ENCODE results near the gene TARBP1.

TARBP1 gene

DNA sequence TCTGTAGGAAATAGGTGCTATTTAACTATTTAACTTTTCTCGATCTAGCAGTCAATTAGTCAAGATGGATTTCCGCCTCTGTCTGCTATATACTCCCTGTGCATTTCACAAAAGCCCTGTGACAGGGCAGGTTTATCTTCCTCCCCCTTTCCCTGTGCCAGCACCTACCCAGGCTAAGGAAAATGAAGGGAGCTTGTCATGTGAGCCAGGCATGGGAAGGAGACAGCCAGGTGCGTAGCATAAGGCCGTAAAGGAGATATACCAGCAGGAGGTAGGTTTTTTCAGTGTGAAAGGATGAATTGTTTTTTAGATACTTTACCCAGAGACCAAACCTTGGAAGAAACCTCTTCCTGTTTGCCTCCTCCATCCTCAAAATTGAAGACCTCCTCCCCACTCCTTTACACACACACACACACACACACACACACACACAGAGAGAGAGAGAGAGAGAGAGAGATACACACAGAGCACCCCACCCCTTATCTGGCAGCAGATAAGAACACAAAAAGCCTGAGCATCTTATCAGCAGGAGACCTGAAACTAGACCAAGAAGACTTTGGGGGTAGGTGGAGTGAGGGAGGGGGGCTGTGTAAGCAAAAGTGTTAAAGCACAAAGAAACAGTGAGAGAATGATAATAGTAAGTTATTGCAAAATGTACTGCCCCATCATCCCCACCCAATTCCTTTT is 12.0 kb upstream of the TARBP1 start:
- Histone ChIP-seq H3K56ac (ENCODE audit: low read length) (no peak overlapping the region), H3K4me1 (ENCODE audit: control insufficient read depth, low read depth, low read length) (peaks cover 5% of the 10 kb centered on the region)
- DNase-seq: peak; percentile 93

GRCh38 chr1:234489698-234490077 is 10.7 kb upstream of the TARBP1 start:
- H3K4me1 ChIP-seq (ENCODE audit: control insufficient read depth, low read depth, low read length): peaks cover 5% of the 10 kb centered on the region
- no peak overlapping the region for H4K8ac ChIP-seq (ENCODE audit: low read depth, low read length)
- H2BK5ac ChIP-seq (ENCODE audit: low read length): no peak overlapping the region
- H3K36me3 ChIP-seq (ENCODE audit: control insufficient read depth, insufficient read depth, low read length): no peaks in the 10 kb centered on the region
- no peak overlapping the region for H3K56ac ChIP-seq (ENCODE audit: low read length)
- H3K79me2 ChIP-seq (ENCODE audit: control insufficient read depth, insufficient read depth, low read length): no peaks in the 10 kb centered on the region
- H3K4me2 ChIP-seq (ENCODE audit: low read length): no peak overlapping the region
- no peak overlapping the region for H3K18ac ChIP-seq (ENCODE audit: low read length)
- no peak overlapping the region for H2BK15ac ChIP-seq (replicated peaks; ENCODE audit: low read depth)
- H3K4me3 ChIP-seq (ENCODE audit: low read length): no peak overlapping the region
- H3K9ac ChIP-seq (ENCODE audit: low read length): no peak overlapping the region
- no peak overlapping the region for H2BK120ac ChIP-seq (ENCODE audit: low read depth, low read length)
- no peak overlapping the region for H3K27ac ChIP-seq (ENCODE audit: low read depth, low read length)
- H3K4ac ChIP-seq (ENCODE audit: low read depth, low read length): no peak overlapping the region
- no peak for DNase-seq
- WGBS (ENCODE audit: extremely low coverage, insufficient coverage, low lambda C conversion rate): no CpG with 5 or more reads among the region's 2 CpGs
- H2AK5ac ChIP-seq (ENCODE audit: low read length): no peak overlapping the region
- H4K5ac ChIP-seq (ENCODE audit: low read length): no peak overlapping the region
- H3K27me3 ChIP-seq (ENCODE audit: insufficient read depth, low read length, poor library complexity): no peaks in the 10 kb centered on the region
- H3K79me1 ChIP-seq (ENCODE audit: low read length): no peaks in the 10 kb centered on the region
- no peak overlapping the region for H3K23ac ChIP-seq (ENCODE audit: low read length)

More for the DNA sequence above, 12.0 kb upstream of the TARBP1 start:
- no peak overlapping the region for H2BK120ac ChIP-seq (ENCODE audit: low read depth, low read length)
- no peak overlapping the region for H3K18ac ChIP-seq (ENCODE audit: low read length)
- H3K4me2 ChIP-seq (ENCODE audit: low read length): no peak overlapping the region
- no peaks in the 10 kb centered on the region for H3K79me2 ChIP-seq (ENCODE audit: control insufficient read depth, insufficient read depth, low read length)
- H3K4ac ChIP-seq (ENCODE audit: low read depth, low read length): no peak overlapping the region
- no peaks in the 10 kb centered on the region for H3K27me3 ChIP-seq (ENCODE audit: insufficient read depth, low read length, poor library complexity)
- H2BK5ac ChIP-seq (ENCODE audit: low read length): no peak overlapping the region
- no peak overlapping the region for H2BK15ac ChIP-seq (replicated peaks; ENCODE audit: low read depth)
- WGBS (ENCODE audit: extremely low coverage, insufficient coverage, low lambda C conversion rate): no CpG with 5 or more reads among the region's 4 CpGs
- H3K23ac ChIP-seq (ENCODE audit: low read length): no peak overlapping the region
- no peak overlapping the region for H2AK5ac ChIP-seq (ENCODE audit: low read length)
- no peak overlapping the region for H3K27ac ChIP-seq (ENCODE audit: low read depth, low read length)
- no peaks in the 10 kb centered on the region for H3K79me1 ChIP-seq (ENCODE audit: low read length)
- H3K4me3 ChIP-seq (ENCODE audit: low read length): no peak overlapping the region
- H4K8ac ChIP-seq (ENCODE audit: low read depth, low read length): no peak overlapping the region
- H3K36me3 ChIP-seq (ENCODE audit: control insufficient read depth, insufficient read depth, low read length): no peaks in the 10 kb centered on the region
- no peak overlapping the region for H4K5ac ChIP-seq (ENCODE audit: low read length)
- no peak overlapping the region for H3K9ac ChIP-seq (ENCODE audit: low read length)

GRCh38 chr1:234489007-234489697 is 10.2 kb upstream of the TARBP1 start:
- no peak overlapping the region for H2BK120ac ChIP-seq (ENCODE audit: low read depth, low read length)
- no CpG with 5 or more reads among the region's 11 CpGs for WGBS (ENCODE audit: extremely low coverage, insufficient coverage, low lambda C conversion rate)
- no peak overlapping the region for H2BK5ac ChIP-seq (ENCODE audit: low read length)
- H3K4me3 ChIP-seq (ENCODE audit: low read length): no peak overlapping the region
- no peak overlapping the region for H3K9ac ChIP-seq (ENCODE audit: low read length)
- no peak overlapping the region for H4K8ac ChIP-seq (ENCODE audit: low read depth, low read length)
- H3K79me2 ChIP-seq (ENCODE audit: control insufficient read depth, insufficient read depth, low read length): no peaks in the 10 kb centered on the region
- no peaks in the 10 kb centered on the region for H3K79me1 ChIP-seq (ENCODE audit: low read length)
- no peak overlapping the region for H3K56ac ChIP-seq (ENCODE audit: low read length)
- no peak overlapping the region for H3K27ac ChIP-seq (ENCODE audit: low read depth, low read length)
- no peak overlapping the region for H3K4me2 ChIP-seq (ENCODE audit: low read length)
- no peaks in the 10 kb centered on the region for H3K27me3 ChIP-seq (ENCODE audit: insufficient read depth, low read length, poor library complexity)
- no peak overlapping the region for H3K23ac ChIP-seq (ENCODE audit: low read length)
- peaks cover 5% of the 10 kb centered on the region for H3K4me1 ChIP-seq (ENCODE audit: control insufficient read depth, low read depth, low read length)
- no peak overlapping the region for H2BK15ac ChIP-seq (replicated peaks; ENCODE audit: low read depth)
- no peak for DNase-seq
- H3K36me3 ChIP-seq (ENCODE audit: control insufficient read depth, insufficient read depth, low read length): no peaks in the 10 kb centered on the region
- H3K4ac ChIP-seq (ENCODE audit: low read depth, low read length): no peak overlapping the region
- no peak overlapping the region for H4K5ac ChIP-seq (ENCODE audit: low read length)
- no peak overlapping the region for H3K18ac ChIP-seq (ENCODE audit: low read length)
- H2AK5ac ChIP-seq (ENCODE audit: low read length): no peak overlapping the region

- no peak overlapping the region for H3K4me2 ChIP-seq (ENCODE audit: low read length)
- no peak overlapping the region for H3K27ac ChIP-seq (ENCODE audit: low read depth, low read length)
- H3K18ac ChIP-seq (ENCODE audit: low read length): no peak overlapping the region
- no peak overlapping the region for H4K5ac ChIP-seq (ENCODE audit: low read length)
- H2AK5ac ChIP-seq (ENCODE audit: low read length): no peak overlapping the region
- H2BK5ac ChIP-seq (ENCODE audit: low read length): no peak overlapping the region
- no peak overlapping the region for H2BK15ac ChIP-seq (replicated peaks; ENCODE audit: low read depth)
- no peak overlapping the region for H3K4me3 ChIP-seq (ENCODE audit: low read length)
- no peaks in the 10 kb centered on the region for H3K79me2 ChIP-seq (ENCODE audit: control insufficient read depth, insufficient read depth, low read length)
- peaks cover 5% of the 10 kb centered on the region for H3K4me1 ChIP-seq (ENCODE audit: control insufficient read depth, low read depth, low read length)
- no peak overlapping the region for H4K8ac ChIP-seq (ENCODE audit: low read depth, low read length)
- H3K23ac ChIP-seq (ENCODE audit: low read length): no peak overlapping the region
- WGBS (ENCODE audit: extremely low coverage, insufficient coverage, low lambda C conversion rate): no CpG with 5 or more reads among the region's 9 CpGs
- no peak overlapping the region for H3K56ac ChIP-seq (ENCODE audit: low read length)
- H3K79me1 ChIP-seq (ENCODE audit: low read length): no peaks in the 10 kb centered on the region
- no peak overlapping the region for H3K4ac ChIP-seq (ENCODE audit: low read depth, low read length)
- H3K9ac ChIP-seq (ENCODE audit: low read length): no peak overlapping the region
- DNase-seq: no peak
- H3K27me3 ChIP-seq (ENCODE audit: insufficient read depth, low read length, poor library complexity): no peaks in the 10 kb centered on the region
- no peak overlapping the region for H2BK120ac ChIP-seq (ENCODE audit: low read depth, low read length)
- no peaks in the 10 kb centered on the region for H3K36me3 ChIP-seq (ENCODE audit: control insufficient read depth, insufficient read depth, low read length)
Measured at GRCh38 chr1:234488054-234489006, 9.4 kb upstream of the TARBP1 start.

DNA sequence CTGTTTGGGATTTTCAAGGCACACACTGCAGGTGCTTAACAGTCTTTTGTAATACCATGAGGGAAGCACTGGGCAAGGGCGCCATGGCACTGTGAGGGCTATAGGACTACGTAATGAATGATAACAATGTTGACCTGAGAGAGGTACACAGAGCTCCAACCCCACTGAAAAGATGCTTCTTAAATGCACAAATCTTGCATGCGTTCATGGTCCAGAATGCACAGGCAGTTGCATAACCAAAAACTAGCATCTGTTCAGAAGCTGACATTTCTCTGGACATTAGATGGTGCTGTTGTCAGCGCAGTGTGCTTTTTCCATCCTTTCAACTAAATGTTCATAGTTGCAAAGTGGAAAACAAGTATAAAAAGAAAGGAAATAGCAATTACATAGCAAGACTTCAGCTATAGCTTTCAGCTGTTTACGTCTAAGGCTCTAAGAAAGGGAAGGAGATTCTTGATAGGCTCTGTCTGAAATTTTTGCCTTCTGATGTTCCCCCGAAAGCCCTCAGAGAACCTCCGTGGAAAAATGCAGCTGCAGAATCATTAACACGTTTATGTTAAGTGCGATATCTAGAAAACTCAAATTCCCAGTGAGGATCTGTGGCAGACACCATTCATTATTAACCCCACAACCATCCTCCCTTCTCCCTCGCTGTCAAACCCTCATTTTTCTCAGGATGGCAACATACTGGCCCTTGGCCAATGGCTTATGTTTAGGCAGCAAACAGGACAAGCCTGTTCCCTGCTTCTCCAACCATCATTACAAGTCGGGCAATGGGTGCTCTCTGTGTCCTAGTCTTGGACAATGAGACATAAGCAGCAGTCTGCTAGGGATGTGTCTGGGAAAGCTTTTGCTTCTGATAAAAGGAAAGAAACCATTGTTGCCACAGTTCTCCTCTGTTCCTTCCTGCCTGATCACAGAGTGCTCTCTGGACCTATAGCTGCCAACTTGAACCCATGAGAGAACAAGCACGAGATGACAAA is 8.2 kb upstream of the TARBP1 start:
- Histone ChIP-seq H3K79me1 (ENCODE audit: low read length) (no peaks in the 10 kb centered on the region), H3K18ac (ENCODE audit: low read length) (no peak overlapping the region), H3K36me3 (ENCODE audit: control insufficient read depth, insufficient read depth, low read length) (no peaks in the 10 kb centered on the region), H3K4me1 (ENCODE audit: control insufficient read depth, low read depth, low read length) (peaks cover 5% of the 10 kb centered on the region), H3K4me3 (ENCODE audit: low read length) (no peak overlapping the region), H2AK5ac (ENCODE audit: low read length) (no peak overlapping the region), H4K5ac (ENCODE audit: low read length) (no peak overlapping the region), H3K56ac (ENCODE audit: low read length) (no peak overlapping the region), H3K4ac (ENCODE audit: low read depth, low read length) (no peak overlapping the region), H3K79me2 (ENCODE audit: control insufficient read depth, insufficient read depth, low read length) (no peaks in the 10 kb centered on the region), H2BK120ac (ENCODE audit: low read depth, low read length) (no peak overlapping the region), H3K23ac (ENCODE audit: low read length) (no peak overlapping the region), H3K27me3 (ENCODE audit: insufficient read depth, low read length, poor library complexity) (no peaks in the 10 kb centered on the region), H4K8ac (ENCODE audit: low read depth, low read length) (no peak overlapping the region), H2BK15ac (replicated peaks; ENCODE audit: low read depth) (no peak overlapping the region), H3K27ac (ENCODE audit: low read depth, low read length) (no peak overlapping the region), H3K4me2 (ENCODE audit: low read length) (no peak overlapping the region), H3K9ac (ENCODE audit: low read length) (no peak overlapping the region), H2BK5ac (ENCODE audit: low read length) (no peak overlapping the region)
- WGBS (ENCODE audit: extremely low coverage, insufficient coverage, low lambda C conversion rate): no CpG with 5 or more reads among the region's 12 CpGs
- DNase-seq: no peak

Data from mesendoderm (in vitro differentiated cells).